Epithelial cell of proximal tubule (primary cell): ENCODE results near the gene MEI1. TPM values are rescaled to one million over a fixed set of nuclear protein-coding genes. Genes with fewer than 3 reads are reported as not detected.

Experiments used
- DNase-seq: peaks from one replicate; pipeline ENCODE4 v3.0.0-alpha.2; 2011; ENCODE audit warnings: low read depth
- H3K4me3 ChIP-seq: 2 replicates; pipeline ENCODE4 v1.5.1; 2011; ENCODE audit warnings: low read depth, mild to moderate bottlenecking, low read length
- CTCF ChIP-seq: conservative IDR thresholded peaks from 2 replicates; pipeline ENCODE4 v1.5.1; 2012; ENCODE audit warnings: low read depth, mild to moderate bottlenecking, low read length
- total RNA-seq: library from RNA; depleted of rRNA; stranded (reverse); fragments of >200 nt; gene quantifications from 2 replicates; pipeline ENCODE4 v1.2.3, GENCODE V29; 2015

MEI1 gene
- total RNA-seq, 1 donor from 2014 or later: 0.35 TPM

GRCh38 chr22:41695211-41695610 lies 4.1 kb upstream of the MEI1 start:
- no peak for DNase-seq
- no peak for TF ChIP-seq CTCF
- no peak overlapping the region for H3K4me3 ChIP-seq

- no peak overlapping the region for H3K4me3 ChIP-seq
- DNase-seq: no peak
- TF ChIP-seq CTCF: no peak
These were observed 2.6 kb upstream of the MEI1 start for GRCh38 chr22:41696703-41697102.

DNA sequence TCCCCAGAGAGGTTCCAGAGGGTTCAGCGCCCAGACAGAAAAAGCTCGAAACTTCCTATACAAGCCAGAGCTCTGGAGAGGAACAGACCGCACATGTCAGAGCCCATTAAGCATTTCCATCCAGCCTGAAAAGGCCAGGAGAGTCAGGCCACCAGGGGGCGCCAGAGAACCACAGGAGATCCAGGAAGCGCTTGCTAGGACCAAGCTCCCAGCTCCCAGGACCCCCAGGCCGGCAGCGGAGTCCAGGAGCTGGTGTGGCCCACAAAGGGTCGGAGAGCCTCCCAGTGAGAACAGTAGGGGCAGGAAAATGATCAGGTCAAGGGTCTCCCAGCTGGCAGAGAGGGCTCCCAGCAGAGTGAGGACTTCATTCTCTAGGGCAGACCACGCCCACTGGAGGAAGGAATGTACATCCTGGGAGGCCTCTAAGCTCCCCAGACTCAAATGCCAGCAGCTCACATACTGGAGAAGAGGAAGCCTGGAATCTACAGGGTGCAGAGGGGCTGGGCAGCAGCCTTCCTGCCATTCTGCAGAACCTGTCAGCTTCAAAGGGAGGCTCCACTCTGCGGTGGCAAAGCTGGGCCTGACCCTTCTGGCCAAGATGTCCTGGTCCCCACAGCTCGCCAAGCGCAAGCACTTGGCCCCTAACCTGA lies 2.1 kb upstream of the MEI1 start:
- DNase-seq: no peak
- peak; percentile 98 for TF ChIP-seq CTCF
- no peak overlapping the region for H3K4me3 ChIP-seq

- no peak for TF ChIP-seq CTCF
- no peak overlapping the region for H3K4me3 ChIP-seq
- DNase-seq: no peak
These were observed 733 bp downstream of the MEI1 start for GRCh38 chr22:41700108-41700364.

GRCh38 chr22:41702763-41703162 lies 3.5 kb downstream of the MEI1 start:
- DNase-seq: no peak
- H3K4me3 ChIP-seq: no peak overlapping the region
- TF ChIP-seq CTCF: no peak

DNA sequence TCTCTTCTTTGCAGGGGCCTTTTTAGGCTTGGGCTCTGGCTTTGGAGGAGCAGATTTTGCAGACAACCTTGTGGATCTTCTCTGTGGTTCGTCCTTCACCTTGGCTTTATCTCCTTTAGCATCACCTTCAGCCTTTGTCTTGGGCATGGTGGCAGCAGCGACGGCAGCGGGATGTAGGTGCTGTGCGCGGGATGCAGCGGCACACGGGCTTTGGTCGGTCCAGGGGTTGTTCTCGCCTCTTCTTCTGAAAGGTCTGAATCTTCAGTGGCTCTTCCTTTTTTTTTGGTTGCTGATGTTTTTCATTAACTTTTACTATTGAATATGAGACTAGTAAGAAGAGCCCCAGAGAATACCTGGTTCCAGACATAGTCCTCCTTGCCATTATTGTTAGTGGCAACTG lies 10.0 kb downstream of the MEI1 start:
- DNase-seq: no peak
- no peak overlapping the region for H3K4me3 ChIP-seq
- TF ChIP-seq CTCF: no peak

DNA sequence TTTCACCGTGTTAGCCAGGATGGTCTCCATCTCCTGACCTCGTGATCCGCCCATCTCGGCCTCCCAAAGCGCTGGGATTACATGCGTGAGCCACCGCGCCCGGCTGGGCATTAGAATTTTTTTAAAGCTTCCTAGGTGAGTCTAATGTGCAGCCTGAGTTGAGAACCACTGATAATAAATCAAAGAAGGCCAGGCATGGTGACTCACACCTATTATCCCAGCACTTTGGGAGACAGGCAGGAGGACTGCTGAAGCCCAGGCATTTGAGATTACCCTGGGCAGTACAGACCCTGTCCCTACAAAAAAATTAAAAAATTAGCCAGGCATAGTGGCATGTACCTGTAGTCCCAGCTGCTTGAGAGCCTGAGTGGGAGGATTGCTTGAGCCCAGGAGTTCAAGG lies 13.7 kb downstream of the MEI1 start:
- H3K4me3 ChIP-seq: no peak overlapping the region
- DNase-seq: no peak
- no peak for TF ChIP-seq CTCF
